CD4-positive, alpha-beta T cell (primary cell): ENCODE results near the gene USP35. TPM values are rescaled to one million over a fixed set of nuclear protein-coding genes. Genes with fewer than 3 reads are reported as not detected.
A peak's percentile ranks its signal among the peaks of the same experiment; 100 is the strongest.

Experiments
- ATAC-seq: fragments of 200-7000 bp; cut with Tn5 transposase; one replicate; pipeline ENCODE4 v1.10.0; 2022; ENCODE audit warnings: mild to moderate bottlenecking; ENCODE audit not compliant: poor library complexity
- CTCF ChIA-PET: fragments of 350-600 bp; sonication (Branson Sonifier 250); formaldehyde crosslinking; loops from one replicate; lab custom pipeline; 2021; ENCODE audit warnings: antibody characterized with exemption, inconsistent platforms; lab: Charles Lee
- POLR2A ChIA-PET: fragments of 350-600 bp; sonication (Branson Sonifier 250); formaldehyde crosslinking; loops from one replicate; lab custom pipeline; 2021; ENCODE audit warnings: antibody characterized with exemption, inconsistent platforms; lab: Charles Lee
- DNase-seq, 14 experiments: peaks; one replicate each; pipeline ENCODE4 v3.0.0-alpha.2; 2013 to 2020; ENCODE audit warnings: mixed read lengths in 2 of 14
- H3K27ac ChIP-seq, 2 donors: one replicate each; pipeline versions ENCODE4 v1.5.1 to v1.7.0; 2013; ENCODE audit warnings: low read length in 2 of 2, low read depth in 1 of 2, mild to moderate bottlenecking in 1 of 2
- H3K27me3 ChIP-seq, 2 experiments: 1 replicate in 1 of 2; 2 replicates in 1 of 2; pipeline versions ENCODE4 v1.6.1 to v1.7.0; 2013; ENCODE audit warnings: low read length in 2 of 2, control low read depth in 1 of 2, mild to moderate bottlenecking in 1 of 2, moderate library complexity in 1 of 2; ENCODE audit not compliant: insufficient read depth in 2 of 2, control insufficient read depth in 1 of 2
- H3K36me3 ChIP-seq: one replicate; pipeline ENCODE4 v1.6.1; 2013; ENCODE audit warnings: low read length, control low read depth; ENCODE audit not compliant: insufficient read depth
- H3K4me1 ChIP-seq: one replicate; pipeline ENCODE4 v1.6.1; 2013; ENCODE audit warnings: low read length, control low read depth; ENCODE audit not compliant: insufficient read depth
- H3K4me3 ChIP-seq: one replicate; pipeline ENCODE4 v1.5.1; 2013; ENCODE audit warnings: mild to moderate bottlenecking, low read length, moderate library complexity
- H3K9me3 ChIP-seq, 2 experiments: 1 replicate in 1 of 2; 2 replicates in 1 of 2; pipeline versions ENCODE4 v1.6.1 to v1.7.0; 2013; ENCODE audit warnings: low read length in 2 of 2, mild to moderate bottlenecking in 2 of 2, control low read depth in 1 of 2, moderate library complexity in 1 of 2; ENCODE audit not compliant: control insufficient read depth in 1 of 2, insufficient read depth in 1 of 2
- H3K27ac Mint-ChIP-seq: one replicate; pipeline ENCODE4 v1.8.0; 2020; ENCODE audit warnings: mixed read lengths
- H3K27me3 Mint-ChIP-seq: one replicate; pipeline ENCODE4 v1.8.0; 2021; ENCODE audit warnings: mixed read lengths
- H3K36me3 Mint-ChIP-seq: one replicate; pipeline ENCODE4 v1.8.0; 2021; ENCODE audit warnings: low read depth, mixed read lengths
- H3K4me1 Mint-ChIP-seq: one replicate; pipeline ENCODE4 v1.8.0; 2021; ENCODE audit warnings: low read depth, mixed read lengths
- H3K4me3 Mint-ChIP-seq: one replicate; pipeline ENCODE4 v1.8.0; 2020; ENCODE audit warnings: mild to moderate bottlenecking, mixed read lengths
- H3K9me3 Mint-ChIP-seq: one replicate; pipeline ENCODE4 v1.8.0; 2020; ENCODE audit warnings: mixed read lengths
- CTCF ChIP-seq: fragments of 200-600 bp; IDR thresholded peaks from one replicate; pipeline ENCODE4 v1.8.0; 2022; ENCODE audit warnings: antibody characterized with exemption, mild to moderate bottlenecking
- intact Hi-C, 2 experiments: fragments of 100-400 bp; cut with DNase I in 1 of 2; cut with micrococcal nuclease in 1 of 2; formaldehyde crosslinking; loops; one replicate each; pipeline versions ENCODE4 v1.15.1 to v1.9.0; 2023 to 2025; cut with DNase I, micrococcal nuclease
- total RNA-seq, 174 experiments: library from RNA in 2 of 174; stranded (reverse) in 2 of 174; gene quantifications; one replicate each; pipeline ENCODE4 v1.2.3 and lab custom pipeline; 2021 to 2026

Gene USP35
- total RNA-seq, 2 experiments from 2014 or later, result 29.2 to 33.1 TPM

- H3K4me1 Mint-ChIP-seq, result peaks cover 6% of the 10 kb centered on the region
- H3K9me3 Mint-ChIP-seq, result no peaks in the 10 kb centered on the region
- H3K4me3 Mint-ChIP-seq, result no peak overlapping the region
- ATAC-seq (no peak), DNase-seq (no peak)
- TF ChIP-seq CTCF, result no peak
- Histone ChIP-seq H3K27ac (no peak overlapping the region), H3K9me3 (no peaks in the 10 kb centered on the region), H3K36me3 (peaks cover 3% of the 10 kb centered on the region), H3K4me1 (no peaks in the 10 kb centered on the region), H3K4me3 (no peak overlapping the region), H3K27me3 (no peaks in the 10 kb centered on the region)
- H3K27ac Mint-ChIP-seq, result peak overlapping the region; percentile 15
- intact Hi-C loops, result no loop called here
- CTCF ChIA-PET, result no interaction called here
- POLR2A ChIA-PET, result interaction anchor here (1.0 kb wide), 1 partner anchor 9 kb away, joined by 4 read pairs; the partner anchor contains the start of genes KCTD21 and USP35
- no peaks in the 10 kb centered on the region for H3K27me3 Mint-ChIP-seq
- peaks cover 33% of the 10 kb centered on the region for H3K36me3 Mint-ChIP-seq
These were observed 9.2 kb upstream of the USP35 start for GRCh38 chr11:78179459-78180071.

GRCh38 chr11:78180751-78181150, 8.0 kb upstream of the USP35 start:
- Mint-ChIP-seq H3K27me3 (no peaks in the 10 kb centered on the region), H3K4me3 (no peak overlapping the region), H3K36me3 (peaks cover 29% of the 10 kb centered on the region), H3K9me3 (no peaks in the 10 kb centered on the region), H3K4me1 (peaks cover 6% of the 10 kb centered on the region), H3K27ac (no peak overlapping the region)
- no peak for ATAC-seq
- no peak for DNase-seq
- H3K4me1 ChIP-seq, result peaks cover 1% of the 10 kb centered on the region
- H3K27ac ChIP-seq, result no peak overlapping the region
- CTCF ChIA-PET, result no interaction called here
- POLR2A ChIA-PET, result interaction anchor here (1.0 kb wide), 1 partner anchor 8 kb away, joined by 4 read pairs; the partner anchor contains the start of genes KCTD21 and USP35
- intact Hi-C loops, result no loop called here
- H3K27me3 ChIP-seq, result no peaks in the 10 kb centered on the region
- H3K4me3 ChIP-seq, result no peak overlapping the region
- TF ChIP-seq CTCF, result no peak
- H3K9me3 ChIP-seq, result no peaks in the 10 kb centered on the region
- H3K36me3 ChIP-seq, result peaks cover 3% of the 10 kb centered on the region

GRCh38 chr11:78181185-78181584, 7.5 kb upstream of the USP35 start:
- Mint-ChIP-seq H3K4me1 (peaks cover 6% of the 10 kb centered on the region), H3K27ac (no peak overlapping the region)
- CTCF ChIA-PET, result no interaction called here

More at GRCh38 chr11:78181185-78181584, 7.5 kb upstream of the USP35 start:
- no peaks in the 10 kb centered on the region for H3K27me3 ChIP-seq
- peaks cover 2% of the 10 kb centered on the region for H3K36me3 ChIP-seq
- peaks cover 4% of the 10 kb centered on the region for H3K4me1 ChIP-seq
- H3K9me3 ChIP-seq, result no peaks in the 10 kb centered on the region
- no peak for DNase-seq
- no peak overlapping the region for H3K27ac ChIP-seq
- H3K4me3 Mint-ChIP-seq, result no peak overlapping the region
- H3K4me3 ChIP-seq, result no peak overlapping the region
- intact Hi-C loops, result no loop called here
- no peaks in the 10 kb centered on the region for H3K27me3 Mint-ChIP-seq
- POLR2A ChIA-PET, result no interaction called here
- no peak for TF ChIP-seq CTCF
- H3K9me3 Mint-ChIP-seq, result no peaks in the 10 kb centered on the region
- ATAC-seq, result no peak
- peaks cover 25% of the 10 kb centered on the region for H3K36me3 Mint-ChIP-seq
